GM12878 (cell line): ENCODE measurements around the gene ACO1. TPM values are rescaled to one million over a fixed set of nuclear protein-coding genes. Genes with fewer than 3 reads are reported as not detected.

ENCODE experiments used
- ATAC-seq: fragments of 200-7000 bp; cut with Tn5 transposase; 3 replicates; pipeline ENCODE4 v1.9.1; 2020; ENCODE audit warnings: mild to moderate bottlenecking, moderate library complexity
- BruUV-seq: library from RNA; stranded (reverse); fragments of 400-500 nt; replicated peaks from 2 replicates; lab custom pipeline; 2021; lab: Mats Ljungman, UMichigan
- CTCF ChIA-PET: fragments of 300-600 bp; sonication (Branson Sonifier 250); formaldehyde crosslinking; extraction: SDS; loops from one replicate; lab custom pipeline; 2021; ENCODE audit warnings: inconsistent platforms; lab: Yijun Ruan, JAX
- POLR2A ChIA-PET: fragments of 350-600 bp; formaldehyde crosslinking; extraction: SDS; loops from one replicate; lab custom pipeline; 2021; ENCODE audit warnings: inconsistent platforms; lab: Charles Lee
- RAD21 ChIA-PET: fragments of 300-600 bp; sonication (Branson Sonifier 250); formaldehyde crosslinking; loops from one replicate; lab custom pipeline; 2023; ENCODE audit warnings: antibody characterized with exemption; ENCODE audit not compliant: unreplicated experiment; lab: Charles Lee
- SMC1A ChIA-PET: fragments of 300-600 bp; sonication (Branson Sonifier 250); formaldehyde crosslinking; loops from one replicate; lab custom pipeline; 2023; ENCODE audit not compliant: unreplicated experiment, uncharacterized antibody; lab: Charles Lee
- DNase-seq: peaks from one replicate; pipeline ENCODE4 v3.0.0-alpha.2; 2011; ENCODE audit warnings: low read depth, low spot score
- FAIRE-seq: peaks from 3 replicates; lab custom pipeline; 2011; peaks lifted over from hg19 to GRCh38; lab: Jason Lieb, UNC
- H2AFZ ChIP-seq: 2 replicates; pipeline ENCODE4 v1.6.0; 2011; ENCODE audit warnings: low read depth, low read length, control low read depth; ENCODE audit not compliant: control insufficient read depth
- H3K27ac ChIP-seq: 2 replicates; pipeline ENCODE4 v1.5.1; 2011; ENCODE audit warnings: control low read depth; ENCODE audit not compliant: control insufficient read depth, insufficient read depth
- H3K27me3 ChIP-seq, 2 experiments: replicated peaks in 1 of 2; 2 replicates each; pipeline versions ENCODE4 v1.6.0 to v1.6.1; 2011; ENCODE audit warnings: low read length in 1 of 2; ENCODE audit not compliant: control insufficient read depth in 2 of 2, insufficient read depth in 2 of 2
- H3K36me3 ChIP-seq, 2 experiments: 2 replicates each; pipeline ENCODE4 v1.5.1; 2011; ENCODE audit warnings: low read length in 1 of 2; ENCODE audit not compliant: control insufficient read depth in 2 of 2, insufficient read depth in 2 of 2
- H3K4me1 ChIP-seq: 2 replicates; pipeline ENCODE4 v1.6.1; 2011; ENCODE audit warnings: mild to moderate bottlenecking, low read length, moderate library complexity, mixed read lengths; ENCODE audit not compliant: control insufficient read depth, insufficient read depth
- H3K4me2 ChIP-seq: 2 replicates; pipeline ENCODE4 v1.6.0; 2011; ENCODE audit warnings: control low read depth; ENCODE audit not compliant: control insufficient read depth, insufficient read depth
- H3K4me3 ChIP-seq: fragments of 200-600 bp; sonication (generic); 2 replicates; pipeline ENCODE4 v1.5.1; 2016
- H3K79me2 ChIP-seq: 2 replicates; pipeline ENCODE4 v1.6.0; 2011; ENCODE audit warnings: low read length; ENCODE audit not compliant: control insufficient read depth, insufficient read depth
- H3K9ac ChIP-seq: 2 replicates; pipeline ENCODE4 v1.8.0; 2011; ENCODE audit warnings: low read length, control low read depth, mixed read lengths; ENCODE audit not compliant: control insufficient read depth, insufficient read depth
- H3K9me3 ChIP-seq: replicated peaks from 3 replicates; pipeline ENCODE4 v1.5.1; 2011; ENCODE audit warnings: mild to moderate bottlenecking, low read length; ENCODE audit not compliant: control insufficient read depth, insufficient read depth
- H4K20me1 ChIP-seq: 2 replicates; pipeline ENCODE4 v1.6.0; 2011; ENCODE audit not compliant: control insufficient read depth, insufficient read depth
- ASH2L ChIP-seq: fragments of 300-600, 200-600 bp; sonication (generic); IDR thresholded peaks from 2 replicates; pipeline ENCODE4 v1.6.1; 2017; ENCODE audit warnings: low read depth, mild to moderate bottlenecking, borderline replicate concordance
- BRCA1 ChIP-seq: IDR thresholded peaks from 2 replicates; pipeline ENCODE4 v1.6.1; 2011; ENCODE audit warnings: low read depth, low read length, improper control_type of control experiment
- E2F4 ChIP-seq: IDR thresholded peaks from 2 replicates; pipeline ENCODE4 v1.6.1; 2012; ENCODE audit warnings: low read depth, low read length, improper control_type of control experiment
- HDGF ChIP-seq: fragments of 450-650 bp; IDR thresholded peaks from 2 replicates; pipeline ENCODE4 v1.6.1; 2016; ENCODE audit warnings: antibody characterized with exemption
- IKZF1 ChIP-seq: fragments of 450-650 bp; conservative IDR thresholded peaks from 2 replicates; pipeline ENCODE4 v1.6.1; 2017; ENCODE audit warnings: antibody characterized with exemption, mild to moderate bottlenecking
- KDM1A ChIP-seq: fragments of 200-600 bp; sonication (generic); IDR thresholded peaks from 2 replicates; pipeline ENCODE4 v1.6.1; 2016; ENCODE audit warnings: borderline replicate concordance
- MAX ChIP-seq: IDR thresholded peaks from 2 replicates; pipeline ENCODE4 v1.6.1; 2012; ENCODE audit warnings: low read depth, low read length, improper control_type of control experiment
- MEF2A ChIP-seq: IDR thresholded peaks from 2 replicates; pipeline ENCODE4 v1.6.1; 2011; ENCODE audit warnings: low read depth, mild to moderate bottlenecking, low read length, moderate library complexity; ENCODE audit not compliant: insufficient read depth
- MEF2B ChIP-seq: fragments of 450-650 bp; IDR thresholded peaks from 2 replicates; pipeline ENCODE4 v1.6.1; 2018; ENCODE audit warnings: mild to moderate bottlenecking, moderate library complexity; ENCODE audit not compliant: partially characterized antibody, poor library complexity, severe bottlenecking
- NRF1 ChIP-seq: conservative IDR thresholded peaks from 2 replicates; pipeline ENCODE4 v1.6.1; 2011; ENCODE audit warnings: mild to moderate bottlenecking, low read depth, low read length, improper control_type of control experiment
- PAX5 ChIP-seq: IDR thresholded peaks from 2 replicates; pipeline ENCODE4 v1.6.1; 2011; ENCODE audit warnings: low read depth, low read length, borderline replicate concordance
- RAD51 ChIP-seq: fragments of 450-650 bp; IDR thresholded peaks from 2 replicates; pipeline ENCODE4 v1.6.1; 2016; ENCODE audit warnings: moderate library complexity, mild to moderate bottlenecking, inconsistent platforms
- RFX5 ChIP-seq: IDR thresholded peaks from 2 replicates; pipeline ENCODE4 v1.6.1; 2011; ENCODE audit warnings: low read depth, low read length, improper control_type of control experiment
- WRNIP1 ChIP-seq: IDR thresholded peaks from 2 replicates; pipeline ENCODE4 v1.6.1; 2011; ENCODE audit warnings: low read depth, low read length, improper control_type of control experiment, borderline replicate concordance
- ZBTB11 ChIP-seq: fragments of 450-650 bp; formaldehyde crosslinking; IDR thresholded peaks from 2 replicates; pipeline ENCODE4 v1.5.0; 2022; ENCODE audit warnings: mild to moderate bottlenecking, missing genetic modification characterization
- ZBTB33 ChIP-seq: fragments of 450-650 bp; IDR thresholded peaks from 2 replicates; pipeline ENCODE4 v1.6.1; 2017; ENCODE audit warnings: mild to moderate bottlenecking
- ZNF622 ChIP-seq: fragments of 450-650 bp; IDR thresholded peaks from 2 replicates; pipeline ENCODE4 v1.6.1; 2017; ENCODE audit warnings: mild to moderate bottlenecking, inconsistent platforms
- WGBS: methylation state at CpG from one replicate; pipeline ENCODE4 v1.1.6; 2016; ENCODE audit warnings: low lambda C conversion rate; ENCODE audit not compliant: insufficient replicate concordance, insufficient coverage; ENCODE audit errors: missing lambda C conversion rate; 5-methylcytosine and 5-hydroxymethylcytosine counted together
- in situ Hi-C: fragments of 300-500 bp; cut with MboI; formaldehyde crosslinking; loops from 9 replicates; pipeline ENCODE4 v1.14.3; 2018; ENCODE audit warnings: mixed read lengths
- intact Hi-C: fragments of 100-400 bp; cut with micrococcal nuclease; formaldehyde crosslinking; loops from one replicate; pipeline ENCODE4 v1.14.2; 2022; ENCODE audit not compliant: unreplicated experiment
- polyA plus RNA-seq, 11 experiments: library from polyadenylated mRNA; depleted of rRNA in 4 of 11; unstranded in 6 of 11; stranded (reverse) in 5 of 11; fragments of >200 nt; fragmentation: Nextera tagmentation in 4 of 11; fragmentation: Illumina TruSeq in 1 of 11; extraction: Ambion mirVana in 4 of 11; extraction: Trizol in 1 of 11; gene quantifications; 1 replicate in 1 of 11; 2 replicates in 10 of 11; pipeline versions ENCODE4 v1.2.1 to v1.2.3, GENCODE V29; 2011 to 2016; ENCODE audit warnings: inconsistent platforms in 2 of 11, missing spikeins in 2 of 11, low read depth in 1 of 11
- total RNA-seq, 4 experiments: library from RNA; depleted of rRNA in 3 of 4; stranded (reverse); fragments of >200 nt in 3 of 4; fragmentation: Illumina TruSeq in 1 of 4; extraction: Trizol in 1 of 4; gene quantifications; 2 replicates each; pipeline versions ENCODE4 v1.2.1 to v1.2.3, GENCODE V29; 2013 to 2021

Gene ACO1
- total and polyA plus RNA-seq, 10 of the 15 experiments (the other 5 are each of a cell fraction or from before 2014, with no cell fraction given): 0.21 to 6.5 (median 3.3) TPM

GRCh38 chr9:32345243-32345642, 39.2 kb upstream of the ACO1 start:
- intact Hi-C loops: loop anchor here (10.0 kb wide), 1 partner anchor 200 kb away; no protein-coding TSS in a partner anchor
- Histone ChIP-seq H3K27me3 (no peaks in the 10 kb centered on the region), H3K36me3 (no peaks in the 10 kb centered on the region), H3K4me2 (no peak overlapping the region), H3K27ac (no peak overlapping the region), H3K79me2 (no peaks in the 10 kb centered on the region), H2AFZ (no peak overlapping the region), H3K4me3 (no peak overlapping the region), H3K9me3 (no peaks in the 10 kb centered on the region), H4K20me1 (no peaks in the 10 kb centered on the region), H3K4me1 (no peaks in the 10 kb centered on the region), H3K9ac (no peak overlapping the region)
- ChIA-PET CTCF (no interaction called here), POLR2A (no interaction called here), SMC1A (no interaction called here), RAD21 (no interaction called here)
- TF ChIP-seq ASH2L (no peak), MAX (no peak), BRCA1 (no peak), E2F4 (no peak), ZBTB11 (CRISPR knock-in tag) (no peak), IKZF1 (no peak), MEF2A (no peak), RFX5 (no peak), ZBTB33 (no peak), RAD51 (no peak), PAX5 (no peak), WRNIP1 (no peak), ZNF622 (no peak), NRF1 (no peak), KDM1A (no peak), MEF2B (no peak), HDGF (no peak)
- ATAC-seq (no peak), DNase-seq (no peak), FAIRE-seq (no peak)
- no TSS peak for BruUV-seq
- 77% methylated on average over 5 of the region's 5 CpGs for WGBS
- in situ Hi-C loops: no loop called here
